Glutamatergic neuron (in vitro differentiated cells): Measurements from ENCODE around the gene NRTN. TPM values are rescaled to one million over a fixed set of nuclear protein-coding genes. Genes with fewer than 3 reads are reported as not detected.
"Not testable (repeated sequence)": the region's sequence is repeated elsewhere in the genome, so short reads cannot be mapped to it uniquely, and the experiment has no call there.

Source experiments
- DNase-seq: peaks from one replicate; pipeline ENCODE4 v3.0.0; 2022
- H3K27ac Mint-ChIP-seq: one replicate; pipeline ENCODE4 v1.8.0; 2020; ENCODE audit warnings: mild to moderate bottlenecking, mixed read lengths, inconsistent platforms; ENCODE audit not compliant: unreplicated experiment
- H3K27me3 Mint-ChIP-seq: one replicate; pipeline ENCODE4 v1.8.0; 2020; ENCODE audit warnings: mild to moderate bottlenecking, moderate library complexity, mixed read lengths, inconsistent platforms; ENCODE audit not compliant: unreplicated experiment
- H3K36me3 Mint-ChIP-seq: one replicate; pipeline ENCODE4 v1.8.0; 2020; ENCODE audit warnings: mild to moderate bottlenecking, mixed read lengths, inconsistent platforms; ENCODE audit not compliant: unreplicated experiment
- H3K4me1 Mint-ChIP-seq: one replicate; pipeline ENCODE4 v1.8.0; 2020; ENCODE audit warnings: mild to moderate bottlenecking, low read depth, mixed read lengths, inconsistent platforms; ENCODE audit not compliant: unreplicated experiment
- H3K4me3 Mint-ChIP-seq: one replicate; pipeline ENCODE4 v1.8.0; 2020; ENCODE audit warnings: mild to moderate bottlenecking, mixed read lengths, inconsistent platforms; ENCODE audit not compliant: unreplicated experiment
- H3K9me3 Mint-ChIP-seq: one replicate; pipeline ENCODE4 v1.8.0; 2020; ENCODE audit warnings: mild to moderate bottlenecking, moderate library complexity, mixed read lengths, inconsistent platforms; ENCODE audit not compliant: unreplicated experiment
- CTCF ChIP-seq: fragments of 200-600 bp; sonication (generic); IDR thresholded peaks from one replicate; pipeline ENCODE4 v1.5.0; 2021; ENCODE audit not compliant: partially characterized antibody, unreplicated experiment
- total RNA-seq: library from RNA; stranded (reverse); fragmentation: NEBNext Ultra II Directional; extraction: Animal tissue kit (Norgen Biotek cat#: 25700); gene quantifications from one replicate; pipeline ENCODE4 v1.2.1, GENCODE V29; 2021; ENCODE audit not compliant: unreplicated experiment

NRTN gene
- total RNA-seq, 1 donor from 2014 or later = 1.2 TPM

GRCh38 chr19:5870986-5871394, 66.1 kb downstream of the NRTN start:
- Mint-ChIP-seq H3K4me1 (no peaks in the 10 kb centered on the region), H3K9me3 (peaks cover 3% of the 10 kb centered on the region), H3K27ac (no peak overlapping the region), H3K36me3 (no peaks in the 10 kb centered on the region), H3K27me3 (no peaks in the 10 kb centered on the region), H3K4me3 (no peak overlapping the region)
- no peak for TF ChIP-seq CTCF
- no peak for DNase-seq

DNA sequence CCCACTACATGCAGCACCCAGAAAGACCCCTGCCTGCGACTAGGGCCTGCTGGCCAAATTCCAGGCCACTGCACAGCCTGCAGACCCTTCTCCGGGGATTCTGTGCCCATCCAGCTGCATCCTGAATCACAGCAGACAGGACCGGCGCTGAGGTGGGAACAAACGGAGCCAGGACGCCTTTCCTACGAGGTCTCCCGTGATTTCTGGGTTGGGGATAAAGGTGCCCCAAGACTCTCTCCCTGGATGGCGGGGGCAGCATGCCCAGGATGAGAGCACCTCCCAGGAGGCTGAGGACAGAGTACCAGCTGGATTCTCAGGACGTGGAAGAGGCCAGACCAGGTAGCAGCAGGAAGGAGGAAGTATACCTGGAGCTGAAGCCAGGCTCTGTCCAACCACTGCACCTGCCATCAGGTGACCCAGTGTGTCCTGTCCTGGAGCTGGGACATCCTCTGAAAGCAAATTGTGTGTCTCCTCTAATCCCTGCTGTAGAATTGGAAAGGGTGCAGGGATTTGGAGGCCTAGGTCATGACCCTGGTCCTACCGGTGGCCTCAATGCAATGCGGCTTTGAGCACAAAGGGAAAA, 68.8 kb downstream of the NRTN start:
- Mint-ChIP-seq H3K27ac (no peak overlapping the region), H3K36me3 (no peaks in the 10 kb centered on the region), H3K27me3 (peaks cover 5% of the 10 kb centered on the region), H3K4me1 (peaks cover 3% of the 10 kb centered on the region), H3K9me3 (peaks cover 1% of the 10 kb centered on the region), H3K4me3 (no peak overlapping the region)
- no peak for TF ChIP-seq CTCF
- DNase-seq = no peak

GRCh38 chr19:5874496-5874895, 69.6 kb downstream of the NRTN start:
- not testable (repeated sequence) for H3K27ac Mint-ChIP-seq

DNA sequence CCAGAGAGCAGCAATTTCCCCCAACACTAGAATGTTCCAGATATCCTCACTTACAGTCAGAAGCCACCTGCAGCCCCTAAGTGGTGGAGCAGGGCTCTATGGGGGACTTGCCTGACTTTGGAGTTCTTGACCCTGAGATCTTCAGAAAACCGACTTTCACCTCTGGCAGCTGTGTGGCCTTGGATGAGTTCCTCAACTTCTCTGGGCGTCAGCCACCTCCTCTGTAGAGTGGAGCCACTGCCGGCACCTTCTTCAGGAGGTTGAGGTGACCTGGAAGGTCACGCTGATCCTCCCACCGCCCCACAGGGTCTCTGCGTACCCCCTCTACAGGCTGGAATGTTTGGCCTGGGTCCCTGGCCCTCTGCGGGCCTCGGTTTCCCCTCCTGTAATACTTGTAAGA, 72.6 kb downstream of the NRTN start:
- DNase-seq = no peak
- no peak for TF ChIP-seq CTCF
- Mint-ChIP-seq H3K9me3 (no peaks in the 10 kb centered on the region), H3K27ac (no peak overlapping the region), H3K4me1 (peaks cover 3% of the 10 kb centered on the region), H3K36me3 (no peaks in the 10 kb centered on the region), H3K27me3 (peaks cover 5% of the 10 kb centered on the region), H3K4me3 (no peak overlapping the region)

More at GRCh38 chr19:5874496-5874895, 69.6 kb downstream of the NRTN start:
- H3K36me3 Mint-ChIP-seq, H3K9me3 Mint-ChIP-seq, DNase-seq, H3K27me3 Mint-ChIP-seq, H3K4me1 Mint-ChIP-seq, H3K4me3 Mint-ChIP-seq: not testable (repeated sequence)

DNA sequence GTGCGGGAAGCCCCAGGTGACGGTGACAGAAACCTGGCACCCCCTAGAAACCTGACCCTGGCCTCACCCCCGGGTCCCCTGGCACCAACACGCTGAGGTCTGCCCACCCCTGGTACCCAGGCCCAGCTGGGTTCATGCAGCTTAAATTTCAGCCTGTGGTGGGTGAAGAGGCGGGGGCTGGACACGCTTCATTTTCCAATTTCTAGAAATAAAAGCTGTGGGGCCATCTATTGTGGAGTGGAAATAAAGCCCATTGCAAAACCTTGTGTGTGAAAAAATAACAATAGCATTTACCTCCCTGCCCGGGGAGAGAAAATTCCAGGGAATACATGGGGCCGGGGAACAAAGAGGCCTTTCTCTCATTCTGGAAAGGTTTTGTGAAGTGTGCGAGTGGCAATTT, 73.0 kb downstream of the NRTN start:
- no peak for DNase-seq
- Mint-ChIP-seq H3K4me1 (peaks cover 3% of the 10 kb centered on the region), H3K27ac (no peak overlapping the region), H3K27me3 (peaks cover 5% of the 10 kb centered on the region), H3K4me3 (no peak overlapping the region), H3K36me3 (no peaks in the 10 kb centered on the region), H3K9me3 (no peaks in the 10 kb centered on the region)
- no peak for TF ChIP-seq CTCF

Other genes with a start within 250 kb of the NRTN start
- gene TINCR, start 237.1 kb upstream of the NRTN start, total RNA-seq = 1.0 TPM
- 70.9 TPM for gene SAFB2, start 182.3 kb upstream of the NRTN start, total RNA-seq
- 133 TPM for gene SAFB, start 182.0 kb upstream of the NRTN start, total RNA-seq
- 22.8 TPM for gene MICOS13, start 124.6 kb upstream of the NRTN start, total RNA-seq
- gene HSD11B1L, start 124.0 kb upstream of the NRTN start, total RNA-seq = 64.4 TPM
- 514 TPM for gene RPL36, start 114.8 kb upstream of the NRTN start, total RNA-seq
- 98.5 TPM for gene LONP1, start 84.9 kb upstream of the NRTN start, total RNA-seq
- not detected for gene CATSPERD, start 84.4 kb upstream of the NRTN start, total RNA-seq
- 3.1 TPM for gene PRR22, start 20.3 kb upstream of the NRTN start, total RNA-seq
- gene DUS3L, start 13.9 kb upstream of the NRTN start, total RNA-seq = 22.4 TPM
- gene FUT6, start 34.6 kb downstream of the NRTN start, total RNA-seq = not detected
- not detected for gene FUT3, start 46.4 kb downstream of the NRTN start, total RNA-seq
- 0.27 TPM for gene FUT5, start 65.5 kb downstream of the NRTN start, total RNA-seq
- 193 TPM for gene NDUFA11, start 98.7 kb downstream of the NRTN start, total RNA-seq
- 7.5 TPM for gene VMAC, start 99.8 kb downstream of the NRTN start, total RNA-seq
- gene CAPS, start 109.2 kb downstream of the NRTN start, total RNA-seq = 9.9 TPM
- gene RANBP3, start 173.1 kb downstream of the NRTN start, total RNA-seq = 92.1 TPM